Peyer's patch (tissue), 4 donors: ENCODE results near the gene UQCRHL. TPM values are rescaled to one million over a fixed set of nuclear protein-coding genes. Genes with fewer than 3 reads are reported as not detected.
"Not testable (repeated sequence)": the region's sequence is repeated elsewhere in the genome, so short reads cannot be mapped to it uniquely, and the experiment has no call there.

Experiments
- DNase-seq, 3 donors: peaks; one replicate each; pipeline ENCODE4 v3.0.0-alpha.2; 2017 to 2019
- H3K27ac ChIP-seq, 4 donors: fragments of 200-600 bp; sonication (generic); one replicate each; pipeline ENCODE4 v1.5.1; 2016 to 2019
- H3K27me3 ChIP-seq, 2 donors: fragments of 200-600 bp; sonication (generic); one replicate each; pipeline ENCODE4 v1.5.1; 2019
- H3K36me3 ChIP-seq, 3 donors: fragments of 200-600 bp; sonication (generic); one replicate each; pipeline ENCODE4 v1.5.1; 2016 to 2019
- H3K4me1 ChIP-seq, 4 donors: fragments of 200-600 bp; sonication (generic); one replicate each; pipeline ENCODE4 v1.5.1; 2016 to 2019
- H3K4me3 ChIP-seq, 4 donors: fragments of 200-600 bp; sonication (generic); 1 replicate in 3 of 4; 2 replicates in 1 of 4; pipeline ENCODE4 v1.5.1; 2016 to 2019; ENCODE audit warnings: mild to moderate bottlenecking in 1 of 4
- H3K9me3 ChIP-seq, 4 donors: fragments of 200-600 bp; sonication (generic); one replicate each; pipeline ENCODE4 v1.5.1; 2016 to 2019; ENCODE audit warnings: mild to moderate bottlenecking in 1 of 4
- CTCF ChIP-seq, 6 experiments: fragments of 450-650 bp in 4 of 6; fragments of 200-600 bp in 2 of 6; sonication (generic) in 1 of 6; IDR thresholded peaks; one replicate each; pipeline ENCODE4 v1.5.1; 2017 to 2019; ENCODE audit warnings: antibody characterized with exemption in 6 of 6, mild to moderate bottlenecking in 3 of 6, moderate library complexity in 1 of 6
- POLR2A ChIP-seq, 2 donors: fragments of 450-650 bp; IDR thresholded peaks; one replicate each; pipeline ENCODE4 v1.5.1; 2017; ENCODE audit warnings: antibody characterized with exemption in 2 of 2, mild to moderate bottlenecking in 2 of 2, moderate library complexity in 2 of 2
- total RNA-seq, 4 donors: library from RNA; depleted of rRNA; stranded (reverse); fragments of >200 nt; gene quantifications; one replicate each; pipeline ENCODE4 v1.1.0, GENCODE V29; 2016

UQCRHL gene
- total RNA-seq, 4 donors from 2014 or later: 1.3 to 2.5 (median 1.6) TPM

DNA sequence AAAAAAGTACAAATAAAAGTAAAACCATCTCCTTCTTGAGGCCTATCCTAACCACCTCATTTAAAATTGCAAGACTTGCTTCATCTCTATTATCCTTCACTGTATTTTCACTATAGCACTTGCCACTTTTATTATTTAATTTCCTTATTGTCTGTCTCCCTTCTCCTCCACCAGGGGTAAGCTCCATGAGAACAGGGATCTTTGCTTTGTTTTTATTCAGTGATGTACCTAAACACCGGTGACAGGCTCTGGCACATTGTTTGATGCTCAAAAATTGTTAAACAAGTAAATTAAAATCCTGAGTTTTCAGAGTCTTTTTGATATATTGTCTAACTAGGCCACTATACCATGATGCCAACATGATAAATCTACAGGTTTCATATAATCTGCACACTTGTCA is 22.8 kb upstream of the UQCRHL start:
- peaks cover 0 to 17% (median 6%) of the 10 kb centered on the region in 4 donors for H3K4me1 ChIP-seq
- TF ChIP-seq POLR2A (IDR thresholded peaks at IDR 0.05) (no peak), CTCF (IDR thresholded peaks at IDR 0.05) (peak in 1 of 6 experiments; percentile 32)
- peak overlapping the region in 1 of 4 donors; percentile 51 for H3K27ac ChIP-seq
- no peak overlapping the region for H3K4me3 ChIP-seq
- DNase-seq: no peak
- no peaks in the 10 kb centered on the region for H3K36me3 ChIP-seq
- no peaks in the 10 kb centered on the region for H3K27me3 ChIP-seq
- H3K9me3 ChIP-seq: no peaks in the 10 kb centered on the region

- not testable (repeated sequence) for H3K4me3 ChIP-seq, H3K36me3 ChIP-seq, H3K27ac ChIP-seq, DNase-seq, H3K9me3 ChIP-seq, H3K27me3 ChIP-seq
- H3K4me1 ChIP-seq: peaks cover 0 to 20% (median 6%) of the 10 kb centered on the region in 4 donors
Observed at GRCh38 chr1:15828931-15829330, 21.5 kb upstream of the UQCRHL start.

DNA sequence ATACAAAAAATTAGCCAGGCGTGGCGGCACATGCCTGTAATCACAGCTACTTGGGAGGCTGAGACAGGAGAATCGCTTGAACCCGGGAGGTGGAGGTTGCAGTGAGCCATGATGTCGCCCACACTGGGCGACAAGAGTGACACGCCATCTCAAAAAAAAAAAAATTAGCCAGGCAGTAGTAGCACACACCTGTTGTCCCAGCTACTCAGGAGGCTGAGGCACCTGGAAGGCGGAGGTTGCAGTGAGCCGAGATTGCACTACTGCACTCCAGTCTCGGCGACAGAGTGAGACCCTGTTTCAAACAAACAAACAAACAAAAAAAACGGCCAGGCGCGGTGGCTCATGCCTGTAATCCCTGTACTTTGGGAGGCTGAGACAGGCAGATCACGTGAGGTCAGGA is 20.1 kb upstream of the UQCRHL start:
- not testable (repeated sequence) for DNase-seq, H3K4me3 ChIP-seq, H3K36me3 ChIP-seq

DNA sequence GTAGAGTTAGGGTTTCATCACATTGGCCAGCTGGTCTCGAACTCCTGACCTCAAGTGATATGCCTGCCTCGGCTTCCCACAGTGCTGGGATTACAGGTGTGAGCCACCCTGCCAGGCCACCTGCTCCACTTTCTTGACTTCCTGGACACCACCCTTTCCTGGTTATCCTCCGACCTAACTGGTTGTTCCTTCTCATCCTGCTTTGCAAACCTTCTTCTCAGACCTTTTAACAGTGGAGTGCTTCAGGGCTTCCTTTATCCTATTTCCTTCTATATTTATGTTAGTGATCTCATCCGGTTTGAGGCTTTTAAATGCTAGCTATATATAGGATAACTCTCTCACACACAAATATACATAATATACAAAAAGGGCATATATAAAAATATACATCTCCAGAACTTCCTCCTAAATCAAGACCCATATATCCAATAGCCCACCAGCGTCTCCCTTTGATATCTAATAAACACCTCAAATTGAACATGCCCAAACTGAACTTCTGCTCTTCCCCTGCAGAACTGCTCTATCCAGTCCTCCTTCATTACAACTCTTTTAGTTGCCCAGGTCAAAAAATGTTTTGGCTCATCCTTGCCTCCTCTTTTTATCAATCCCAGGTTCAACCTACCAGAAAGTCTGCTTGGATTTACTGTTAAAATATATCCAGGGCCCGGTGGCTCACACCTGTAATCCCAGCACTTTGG is 19.5 kb upstream of the UQCRHL start:
- Histone ChIP-seq H3K36me3 (no peaks in the 10 kb centered on the region), H3K27me3 (no peaks in the 10 kb centered on the region), H3K27ac (no peak overlapping the region), H3K4me1 (peaks cover 0 to 9% (median 6%) of the 10 kb centered on the region in 4 donors), H3K9me3 (no peaks in the 10 kb centered on the region), H3K4me3 (no peak overlapping the region)
- DNase-seq: no peak
- TF ChIP-seq POLR2A (IDR thresholded peaks at IDR 0.05) (no peak), CTCF (IDR thresholded peaks at IDR 0.05) (no peak)

More for the DNA sequence above, 20.1 kb upstream of the UQCRHL start:
- H3K4me1 ChIP-seq: peaks cover 0 to 14% (median 6%) of the 10 kb centered on the region in 4 donors
- not testable (repeated sequence) for H3K27ac ChIP-seq, H3K9me3 ChIP-seq, H3K27me3 ChIP-seq

DNA sequence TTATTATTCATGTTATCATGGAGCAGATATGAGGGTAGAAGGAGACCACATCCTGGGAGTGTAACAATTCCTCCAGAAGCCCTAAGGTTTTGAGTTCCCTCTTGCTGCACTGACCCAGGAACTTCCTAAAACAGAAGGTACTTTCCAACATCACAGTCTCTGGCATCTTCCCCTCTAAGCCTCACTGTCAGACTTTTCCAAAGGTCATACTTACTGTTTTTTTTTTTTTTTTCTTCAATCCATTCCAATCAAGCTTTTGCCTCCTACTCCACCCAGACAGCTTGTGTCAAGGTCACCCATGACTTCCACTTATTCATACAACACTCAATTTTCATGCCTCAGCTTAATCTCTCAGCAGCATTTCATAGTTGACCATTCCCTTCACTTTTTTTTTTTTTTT is 18.4 kb upstream of the UQCRHL start:
- Histone ChIP-seq H3K36me3 (no peaks in the 10 kb centered on the region), H3K27ac (no peak overlapping the region), H3K4me3 (no peak overlapping the region), H3K4me1 (peaks cover 0 to 9% (median 6%) of the 10 kb centered on the region in 4 donors), H3K27me3 (no peaks in the 10 kb centered on the region), H3K9me3 (no peaks in the 10 kb centered on the region)
- DNase-seq: no peak
- no peak for TF ChIP-seq POLR2A (IDR thresholded peaks at IDR 0.05)
- TF ChIP-seq CTCF (IDR thresholded peaks at IDR 0.05): no peak

DNA sequence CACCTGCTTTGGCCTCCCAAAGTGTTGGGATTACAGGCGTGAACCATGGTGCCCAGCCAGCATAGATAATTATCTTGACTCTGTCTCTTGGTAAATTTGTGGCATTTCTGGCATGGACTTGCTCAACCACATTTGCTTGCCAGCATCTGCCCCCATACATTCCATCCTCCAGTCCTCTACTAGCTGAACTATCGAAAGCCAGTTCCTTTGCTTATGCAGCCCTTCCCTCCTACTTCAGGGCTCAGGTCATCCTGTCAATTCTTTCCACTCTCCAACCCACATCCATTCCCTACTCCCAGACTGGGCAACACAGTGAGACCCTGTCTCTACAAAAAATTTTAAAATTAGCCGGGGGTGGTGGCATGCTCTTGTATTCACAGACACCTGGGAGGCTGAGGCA is 13.0 kb upstream of the UQCRHL start:
- no peak overlapping the region for H3K27ac ChIP-seq
- no peaks in the 10 kb centered on the region for H3K27me3 ChIP-seq
- H3K9me3 ChIP-seq: no peaks in the 10 kb centered on the region
- no peaks in the 10 kb centered on the region for H3K36me3 ChIP-seq
- DNase-seq: no peak
- H3K4me3 ChIP-seq: no peak overlapping the region
- peaks cover 0 to 4% (median 0%) of the 10 kb centered on the region in 4 donors for H3K4me1 ChIP-seq
- TF ChIP-seq POLR2A (IDR thresholded peaks at IDR 0.05) (no peak), CTCF (IDR thresholded peaks at IDR 0.05) (no peak)

GRCh38 chr1:15816674-15817073 is 9.2 kb upstream of the UQCRHL start:
- no peak overlapping the region for H3K27ac ChIP-seq
- H3K9me3 ChIP-seq: no peaks in the 10 kb centered on the region
- H3K27me3 ChIP-seq: no peaks in the 10 kb centered on the region
- H3K36me3 ChIP-seq: no peaks in the 10 kb centered on the region
- no peak for TF ChIP-seq POLR2A (IDR thresholded peaks at IDR 0.05)
- no peak for TF ChIP-seq CTCF (IDR thresholded peaks at IDR 0.05)
- no peak overlapping the region for H3K4me3 ChIP-seq
- DNase-seq: no peak
- no peaks in the 10 kb centered on the region for H3K4me1 ChIP-seq
